ENCODE measurements around the gene DAO. TPM values are rescaled to one million over a fixed set of nuclear protein-coding genes. Genes with fewer than 3 reads are reported as not detected.

DAO gene
- total RNA-seq, 6 experiments from 2014 or later = not detected

DNA sequence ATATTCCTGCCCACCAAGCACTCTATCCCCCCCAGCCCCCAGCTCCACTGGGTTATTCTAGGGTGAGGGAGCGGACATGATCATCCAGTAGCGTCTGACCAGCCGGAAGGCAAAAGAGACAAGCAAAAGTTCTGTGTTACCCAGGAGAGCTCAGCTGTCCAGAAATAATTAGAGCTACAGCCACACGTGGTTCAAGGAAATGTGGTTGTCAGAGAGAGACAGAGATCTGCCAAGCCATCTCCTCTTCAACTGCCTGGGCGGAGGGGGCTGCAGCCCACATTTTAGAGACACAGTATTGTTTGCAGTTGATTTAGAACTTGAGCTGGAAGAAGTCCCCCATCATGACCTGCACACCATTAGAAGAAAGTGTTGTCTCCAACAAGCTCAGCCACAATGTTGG is 30.4 kb downstream of the DAO start:
- no peak overlapping the region; the same call in 1 of the 2 replicates for H3K4me3 Mint-ChIP-seq
- TF ChIP-seq, protein P1, sequence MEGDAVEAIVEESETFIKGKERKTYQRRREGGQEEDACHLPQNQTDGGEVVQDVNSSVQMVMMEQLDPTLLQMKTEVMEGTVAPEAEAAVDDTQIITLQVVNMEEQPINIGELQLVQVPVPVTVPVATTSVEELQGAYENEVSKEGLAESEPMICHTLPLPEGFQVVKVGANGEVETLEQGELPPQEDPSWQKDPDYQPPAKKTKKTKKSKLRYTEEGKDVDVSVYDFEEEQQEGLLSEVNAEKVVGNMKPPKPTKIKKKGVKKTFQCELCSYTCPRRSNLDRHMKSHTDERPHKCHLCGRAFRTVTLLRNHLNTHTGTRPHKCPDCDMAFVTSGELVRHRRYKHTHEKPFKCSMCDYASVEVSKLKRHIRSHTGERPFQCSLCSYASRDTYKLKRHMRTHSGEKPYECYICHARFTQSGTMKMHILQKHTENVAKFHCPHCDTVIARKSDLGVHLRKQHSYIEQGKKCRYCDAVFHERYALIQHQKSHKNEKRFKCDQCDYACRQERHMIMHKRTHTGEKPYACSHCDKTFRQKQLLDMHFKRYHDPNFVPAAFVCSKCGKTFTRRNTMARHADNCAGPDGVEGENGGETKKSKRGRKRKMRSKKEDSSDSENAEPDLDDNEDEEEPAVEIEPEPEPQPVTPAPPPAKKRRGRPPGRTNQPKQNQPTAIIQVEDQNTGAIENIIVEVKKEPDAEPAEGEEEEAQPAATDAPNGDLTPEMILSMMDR (IDR thresholded peaks at IDR 0.05) = no peak
- DNase-seq = no peak
- H3K36me3 Mint-ChIP-seq (ENCODE audit: low read depth) = no peaks in the 10 kb centered on the region
- H3K9me3 Mint-ChIP-seq = no peaks in the 10 kb centered on the region
- peaks cover 20% of the 10 kb centered on the region for H3K27me3 Mint-ChIP-seq (ENCODE audit: insufficient read depth)
- H3K4me1 Mint-ChIP-seq (ENCODE audit: low read depth) = peaks cover 10% of the 10 kb centered on the region; the same call in 1 of the 2 replicates
- no peak overlapping the region for H3K27ac Mint-ChIP-seq

DNA sequence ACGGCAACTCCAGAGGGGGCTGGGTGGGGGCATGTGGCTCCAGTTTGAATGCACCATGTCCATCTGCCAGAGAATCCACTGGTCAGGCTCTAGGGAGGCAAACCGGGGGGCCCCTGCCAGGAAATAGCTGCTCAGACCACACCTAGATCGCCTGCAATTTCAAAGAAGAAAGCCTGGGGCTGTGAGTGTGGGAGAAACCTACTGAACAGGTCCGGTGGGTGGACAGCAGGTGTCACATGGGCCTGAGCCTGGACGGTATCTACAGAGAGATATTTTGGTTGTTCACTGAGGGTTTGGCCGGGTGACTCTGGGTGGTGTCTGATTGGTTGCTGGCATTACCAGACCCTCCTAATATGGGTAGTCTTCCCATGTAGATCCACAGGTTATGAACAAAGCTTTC is 32.0 kb downstream of the DAO start:
- H3K4me1 Mint-ChIP-seq (ENCODE audit: low read depth) = peaks cover 10% of the 10 kb centered on the region; the same call in 1 of the 2 replicates
- H3K27me3 Mint-ChIP-seq (ENCODE audit: insufficient read depth) = peaks cover 23% of the 10 kb centered on the region
- H3K4me3 Mint-ChIP-seq = no peak overlapping the region
- H3K9me3 Mint-ChIP-seq = no peaks in the 10 kb centered on the region
- no peak overlapping the region for H3K27ac Mint-ChIP-seq
- no peak for DNase-seq
- TF ChIP-seq, protein P1 (IDR thresholded peaks at IDR 0.05) = no peak
- no peaks in the 10 kb centered on the region for H3K36me3 Mint-ChIP-seq (ENCODE audit: low read depth)

DNA sequence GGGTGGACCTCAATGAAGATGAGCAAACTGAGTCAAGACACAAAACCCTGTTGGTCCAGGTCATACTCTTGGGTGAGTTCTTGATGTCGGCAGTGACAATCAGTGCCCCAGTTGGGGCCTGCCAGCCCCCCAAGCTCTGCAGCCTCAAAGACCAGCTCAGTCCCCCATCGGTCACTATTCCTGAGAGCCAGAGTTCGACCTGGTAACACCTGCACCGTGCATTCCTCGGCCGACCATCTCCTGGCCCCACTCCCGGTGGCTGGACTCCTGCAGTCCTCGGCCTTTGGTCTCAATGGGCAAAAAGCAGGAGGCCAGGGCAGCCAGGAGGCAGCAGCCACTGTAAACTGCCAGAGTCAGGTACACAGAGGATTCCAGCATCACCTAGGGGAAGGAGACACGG is 32.5 kb downstream of the DAO start:
- H3K4me3 Mint-ChIP-seq = no peak overlapping the region

DNA sequence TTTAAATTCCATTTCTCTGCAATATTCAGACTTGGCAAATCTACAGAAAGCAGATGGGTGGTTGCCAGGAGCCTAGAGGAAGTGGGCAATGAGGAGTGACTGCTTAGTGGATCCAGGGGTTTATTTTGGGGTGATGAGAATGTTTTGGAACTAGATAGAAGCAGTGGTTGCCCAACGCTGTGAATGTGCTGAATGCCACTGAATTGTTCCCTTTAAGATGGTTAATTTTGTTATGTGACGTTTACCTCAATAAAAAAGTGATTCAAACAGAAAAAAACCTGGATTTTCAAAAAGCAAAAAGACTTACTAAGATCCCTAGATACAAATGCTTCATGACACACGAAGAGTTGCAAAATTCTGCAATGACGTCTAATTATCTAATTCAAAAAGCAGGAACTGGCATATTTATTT is 34.2 kb downstream of the DAO start:
- H3K9me3 Mint-ChIP-seq = no peaks in the 10 kb centered on the region
- H3K27ac Mint-ChIP-seq = no peak overlapping the region
- no peaks in the 10 kb centered on the region for H3K4me1 Mint-ChIP-seq (ENCODE audit: low read depth)
- H3K4me3 Mint-ChIP-seq = no peak overlapping the region
- no peaks in the 10 kb centered on the region for H3K36me3 Mint-ChIP-seq (ENCODE audit: low read depth)
- no peak for DNase-seq
- TF ChIP-seq, protein P1 (IDR thresholded peaks at IDR 0.05) = no peak
- H3K27me3 Mint-ChIP-seq (ENCODE audit: insufficient read depth) = peaks cover 21% of the 10 kb centered on the region

More for the DNA sequence above, 32.5 kb downstream of the DAO start:
- TF ChIP-seq, protein P1 (IDR thresholded peaks at IDR 0.05) = no peak
- Mint-ChIP-seq H3K36me3 (ENCODE audit: low read depth) (no peaks in the 10 kb centered on the region), H3K27me3 (ENCODE audit: insufficient read depth) (peaks cover 23% of the 10 kb centered on the region), H3K27ac (no peak overlapping the region), H3K4me1 (ENCODE audit: low read depth) (peaks cover 7% of the 10 kb centered on the region; the same call in 1 of the 2 replicates), H3K9me3 (no peaks in the 10 kb centered on the region)
- DNase-seq = no peak

DNA sequence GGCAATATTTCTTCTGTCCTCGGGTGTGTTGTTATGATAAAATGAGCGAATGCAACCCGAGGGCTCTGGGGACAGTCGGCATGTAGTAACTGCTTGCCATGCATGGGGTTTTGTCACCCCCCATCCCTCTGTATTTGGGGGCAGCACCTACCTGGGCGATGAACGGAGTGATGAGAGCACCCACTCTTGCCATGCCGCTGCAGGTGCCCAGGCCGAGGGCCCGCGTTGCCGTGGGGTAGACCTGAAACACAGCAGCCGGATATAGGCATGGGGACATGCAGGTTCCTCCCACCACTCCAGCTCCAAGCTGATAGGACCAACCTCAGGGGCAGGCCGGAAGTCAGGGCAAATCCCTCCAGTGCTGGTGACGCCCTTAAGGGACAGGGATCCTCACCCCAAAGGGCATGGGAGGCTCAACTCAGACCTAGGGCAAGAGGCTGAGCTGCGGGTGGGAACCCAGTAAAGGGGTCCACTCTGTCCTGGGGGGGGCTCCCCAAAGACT is 35.8 kb downstream of the DAO start:
- TF ChIP-seq, protein P1 (IDR thresholded peaks at IDR 0.05) = no peak
- Mint-ChIP-seq H3K4me1 (ENCODE audit: low read depth) (no peaks in the 10 kb centered on the region), H3K27ac (no peak overlapping the region), H3K4me3 (no peak overlapping the region), H3K36me3 (ENCODE audit: low read depth) (no peaks in the 10 kb centered on the region), H3K9me3 (no peaks in the 10 kb centered on the region), H3K27me3 (ENCODE audit: insufficient read depth) (peaks cover 14% of the 10 kb centered on the region)
- DNase-seq = no peak

DNA sequence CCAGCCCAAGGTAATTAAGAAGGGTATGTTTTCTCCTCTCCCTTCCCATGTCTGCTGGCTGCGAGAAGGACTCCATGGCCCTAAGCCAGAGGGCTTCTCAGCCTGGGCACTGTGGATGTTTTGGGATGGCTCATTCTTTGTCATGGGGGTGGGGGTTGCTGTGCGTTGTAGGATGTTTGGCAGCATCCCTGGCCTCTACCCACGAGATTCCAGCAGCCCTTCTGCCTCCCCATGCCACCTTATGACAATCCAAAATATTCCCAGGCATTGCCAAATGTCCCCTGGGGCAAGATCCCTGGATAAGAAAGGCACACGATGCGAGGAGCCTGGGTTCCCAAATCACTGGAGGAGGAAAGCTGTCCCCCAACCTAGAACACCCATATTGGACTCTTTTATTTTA is 36.4 kb downstream of the DAO start:
- TF ChIP-seq, protein P1 (IDR thresholded peaks at IDR 0.05) = no peak
- H3K9me3 Mint-ChIP-seq = no peaks in the 10 kb centered on the region
- no peaks in the 10 kb centered on the region for H3K4me1 Mint-ChIP-seq (ENCODE audit: low read depth)
- DNase-seq = no peak
- H3K27me3 Mint-ChIP-seq (ENCODE audit: insufficient read depth) = peaks cover 14% of the 10 kb centered on the region
- no peaks in the 10 kb centered on the region for H3K36me3 Mint-ChIP-seq (ENCODE audit: low read depth)
- H3K27ac Mint-ChIP-seq = no peak overlapping the region
- H3K4me3 Mint-ChIP-seq = no peak overlapping the region

Measured in HFFc6 (cell line).